NCI-H460 (cell line): ENCODE measurements around the gene PCID2. TPM values are rescaled to one million over a fixed set of nuclear protein-coding genes. Genes with fewer than 3 reads are reported as not detected.

ENCODE experiments used
- DNase-seq: peaks from one replicate; pipeline ENCODE4 v3.0.0-alpha.2; 2016; ENCODE audit warnings: low read depth; ENCODE audit errors: extremely low read depth
- total RNA-seq: library from RNA; depleted of rRNA; stranded (reverse); fragments of >200 nt; shearing (Covaris generic); gene quantifications from 2 replicates; pipeline ENCODE4 v1.2.3, GENCODE V29; 2014

PCID2 gene
- total RNA-seq, 1 experiment from 2014 or later: 124 TPM

- DNase-seq: no peak
Measured at GRCh38 chr13:113220877-113221276, 12.4 kb upstream of the PCID2 start.

- no peak for DNase-seq
Measured at GRCh38 chr13:113220141-113220598, 11.7 kb upstream of the PCID2 start.

DNA sequence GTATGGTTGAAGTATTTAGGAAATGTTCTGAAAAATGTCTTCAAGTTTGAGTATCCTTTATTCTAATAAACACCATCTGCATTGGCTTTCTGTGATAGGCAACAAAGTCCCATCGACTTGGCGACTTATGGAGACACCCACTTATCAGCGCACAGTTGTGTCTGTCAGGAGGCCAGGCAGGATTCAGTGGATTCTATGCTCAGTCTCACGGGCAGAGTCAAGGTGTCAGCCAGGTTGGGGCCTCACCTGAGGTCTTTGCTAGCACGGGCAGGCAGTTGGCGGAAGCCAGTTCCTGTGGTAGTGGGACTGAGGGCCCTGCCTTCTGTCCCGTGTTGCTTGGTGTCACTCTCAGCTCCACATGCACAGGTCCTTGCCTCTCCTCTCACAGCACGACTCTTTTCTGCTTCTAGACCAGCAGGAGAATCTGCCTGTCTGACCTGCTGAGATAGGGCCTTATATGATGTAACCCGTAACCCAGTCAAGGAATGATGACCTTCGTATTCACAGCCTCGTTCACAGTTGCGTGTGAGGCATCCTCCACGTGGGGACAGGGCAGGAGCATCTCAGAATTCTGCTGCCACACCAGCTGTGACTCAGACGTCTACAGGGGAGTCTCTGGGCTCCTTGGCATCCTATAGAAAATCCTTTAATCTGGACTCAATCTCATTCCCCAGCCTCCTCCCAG, 10.9 kb upstream of the PCID2 start:
- DNase-seq: no peak

- DNase-seq: no peak
Measured at GRCh38 chr13:113218586-113218985, 10.1 kb upstream of the PCID2 start.

- DNase-seq: no peak
Measured at GRCh38 chr13:113216254-113217048, 8.0 kb upstream of the PCID2 start.

GRCh38 chr13:113211774-113212173, 3.3 kb upstream of the PCID2 start:
- no peak for DNase-seq

DNA sequence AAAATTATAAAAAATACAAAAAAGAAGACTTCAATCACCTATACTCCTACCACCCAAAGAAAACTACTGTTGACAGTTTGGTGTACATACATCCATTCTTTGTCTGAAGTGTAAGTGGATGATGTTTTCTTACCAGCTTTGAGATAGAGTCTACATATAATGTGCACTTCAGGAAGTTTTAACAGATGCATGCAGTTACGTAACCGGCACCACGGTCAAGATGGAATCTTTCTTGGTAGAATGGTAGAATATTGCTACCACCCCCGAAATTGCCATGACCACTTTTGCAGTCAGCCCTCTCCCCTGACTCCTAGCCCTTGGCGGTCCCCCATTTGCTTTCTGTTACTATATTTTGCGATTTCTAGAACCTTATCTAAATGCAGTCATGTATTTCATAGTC, 2.4 kb upstream of the PCID2 start:
- no peak for DNase-seq

- DNase-seq: no peak
Measured at GRCh38 chr13:113209759-113210421, 1.4 kb upstream of the PCID2 start.

GRCh38 chr13:113209336-113209758, 878 bp upstream of the PCID2 start, which contains the start of gene CUL4A:
Gene CUL4A, plus strand, starts transcription at chr13:113209613. Its CDS starts 15 bp downstream, at chr13:113209628.
- DNase-seq: peak; percentile 70

GRCh38 chr13:113207890-113208420, 514 bp downstream of the PCID2 start:
- DNase-seq: no peak

DNA sequence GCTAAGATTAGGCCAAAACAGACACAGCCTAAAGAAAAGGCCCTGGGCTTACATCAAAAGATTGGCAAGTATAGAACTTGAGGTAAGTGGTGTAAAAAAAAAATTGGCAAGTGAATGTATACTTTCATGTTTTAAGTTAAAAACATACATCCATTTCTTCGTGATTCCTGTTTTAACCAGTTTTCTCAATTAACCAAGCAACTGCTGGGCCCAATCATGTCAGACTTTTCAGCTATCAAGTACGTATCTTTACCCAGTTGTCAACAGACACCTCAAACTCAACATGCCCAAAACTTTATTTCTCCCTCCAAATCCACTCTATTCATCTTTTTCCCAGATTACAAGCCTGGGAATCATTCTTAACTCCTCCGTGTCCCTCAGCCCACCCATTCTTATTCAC, 1.0 kb downstream of the PCID2 start:
- no peak for DNase-seq

GRCh38 chr13:113205428-113205931, 3.0 kb downstream of the PCID2 start:
- no peak for DNase-seq

DNA sequence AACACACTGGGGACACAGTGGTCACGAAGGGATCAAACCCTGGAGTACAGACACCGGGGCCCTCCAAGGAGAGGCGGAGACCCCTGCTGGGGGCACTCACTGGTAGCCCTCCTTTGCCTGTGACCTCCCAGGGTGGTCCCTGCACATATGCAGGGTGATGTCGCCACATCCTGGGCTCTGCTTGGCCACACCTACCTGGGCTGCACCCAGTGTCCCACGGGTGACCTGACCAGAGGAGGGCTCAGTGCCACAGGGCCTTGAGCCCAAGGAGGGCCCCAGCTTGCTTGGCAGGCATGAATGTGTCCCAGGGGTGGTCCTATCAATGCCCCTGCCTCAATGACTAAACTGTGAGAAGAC, 4.1 kb downstream of the PCID2 start:
- DNase-seq: no peak

DNA sequence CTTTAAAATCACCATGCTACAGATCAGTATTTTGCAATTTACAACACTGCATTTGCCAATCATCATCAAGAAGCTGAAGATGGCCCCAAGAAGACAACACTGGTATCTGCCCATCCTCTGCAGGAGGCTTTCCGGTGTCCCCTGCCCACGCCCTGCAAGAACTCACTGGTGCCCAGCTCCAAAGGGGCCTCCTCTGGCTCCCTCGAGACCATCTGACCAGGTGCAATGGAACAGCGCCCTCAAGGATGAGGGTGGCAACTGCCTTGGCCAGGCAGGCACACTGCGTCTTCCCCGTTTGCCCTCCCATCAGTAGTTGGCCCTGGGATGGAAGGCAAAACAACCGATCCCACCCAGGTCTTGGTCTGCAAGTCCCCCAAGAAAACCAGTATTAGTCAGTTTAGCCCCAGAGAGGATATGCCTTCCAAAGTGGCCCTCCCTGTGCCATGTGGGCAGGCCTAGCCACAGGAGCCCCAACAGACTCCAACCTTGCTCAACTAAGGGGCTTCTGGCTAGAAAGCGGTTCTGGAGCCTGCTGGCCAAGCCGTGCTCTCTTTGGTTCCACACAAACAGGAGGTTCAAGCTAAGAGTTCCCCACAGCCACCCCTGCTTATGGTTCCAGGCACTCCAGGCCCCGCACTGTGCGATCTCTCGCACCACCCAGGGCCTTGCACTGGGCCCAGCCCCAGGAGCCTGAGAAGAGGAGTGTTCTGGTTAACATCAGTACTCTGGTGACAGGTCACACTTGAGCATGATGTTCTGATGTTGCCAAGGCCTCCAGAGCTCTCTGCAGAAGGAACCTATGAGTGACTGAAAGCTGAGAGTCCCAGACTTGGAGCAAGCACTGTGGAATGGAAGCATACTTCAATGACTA, 4.7 kb downstream of the PCID2 start:
- DNase-seq: no peak

DNA sequence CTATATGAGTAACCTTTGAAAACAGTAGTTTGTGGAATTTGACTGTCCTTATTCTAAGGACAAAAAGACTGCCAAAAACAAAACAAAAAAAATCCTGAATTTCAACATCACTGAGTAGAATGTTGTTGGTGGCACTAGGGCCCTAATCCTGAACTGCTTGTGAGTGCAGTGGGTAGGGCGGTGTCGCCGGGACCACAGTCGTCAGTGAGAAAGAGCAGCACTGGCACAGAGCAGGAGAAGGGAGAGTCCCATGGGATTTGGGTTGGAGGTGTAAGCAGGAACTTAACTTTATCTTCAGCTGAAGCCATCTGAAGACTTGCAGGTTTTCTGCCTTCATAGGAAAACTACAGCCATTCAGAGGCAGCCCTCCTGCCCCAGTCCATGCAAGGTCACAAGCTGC, 5.6 kb downstream of the PCID2 start:
- no peak for DNase-seq

DNA sequence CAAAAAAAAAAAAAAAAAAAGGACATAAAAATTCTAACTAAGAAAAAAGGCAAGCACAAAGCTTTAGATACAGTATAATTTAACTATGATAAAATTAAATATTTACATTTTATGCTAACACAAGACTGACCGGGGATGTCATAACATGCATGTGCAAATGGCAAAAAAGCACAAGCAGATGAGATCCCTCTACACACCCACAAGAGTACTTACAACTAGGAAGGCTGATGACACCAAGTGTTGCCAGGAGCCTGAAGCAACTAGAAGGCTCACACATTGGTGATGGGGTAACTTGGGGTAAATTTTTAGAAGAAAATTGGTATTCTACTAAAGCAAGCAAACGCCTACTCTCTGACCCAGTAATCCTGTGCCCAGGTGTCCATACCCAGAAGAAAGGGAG, 6.7 kb downstream of the PCID2 start:
- no peak for DNase-seq

DNA sequence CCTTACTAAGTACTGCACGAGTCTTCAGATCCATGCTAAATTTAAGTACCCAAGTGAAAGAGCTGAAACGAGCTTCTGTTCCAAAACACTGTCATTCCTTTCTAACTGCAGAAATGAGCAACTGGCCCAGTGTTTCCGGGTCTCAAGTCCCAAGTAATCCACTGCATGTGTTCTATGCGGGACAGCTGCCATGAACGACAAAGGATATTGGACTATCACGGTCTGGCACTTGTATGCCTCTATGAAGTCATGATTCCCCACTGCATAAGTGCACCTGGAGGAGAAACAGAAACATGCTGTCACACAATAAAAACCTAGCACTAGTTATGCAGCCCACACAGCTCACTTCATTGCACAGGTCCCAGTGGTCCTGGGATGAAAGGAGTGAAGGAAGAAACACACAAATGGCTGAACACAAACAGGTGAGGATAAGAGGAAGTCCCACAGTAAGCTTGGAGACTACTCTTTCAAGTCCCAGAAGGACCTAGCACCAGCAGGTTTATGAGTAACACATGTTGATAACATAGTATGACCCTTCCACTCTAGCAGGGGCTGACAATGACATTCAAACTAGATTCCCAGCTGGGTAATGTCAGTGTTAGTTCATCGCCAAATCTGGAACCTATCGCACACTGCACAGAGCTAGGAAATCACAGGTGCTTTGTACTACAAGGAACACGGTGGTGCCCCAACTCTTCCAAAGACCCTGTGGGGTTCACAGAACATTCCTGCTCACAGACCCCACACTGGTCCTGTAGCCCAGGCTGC, 11.3 kb downstream of the PCID2 start:
- no peak for DNase-seq

- DNase-seq: no peak
Measured at GRCh38 chr13:113195360-113195759, 13.1 kb downstream of the PCID2 start.

DNA sequence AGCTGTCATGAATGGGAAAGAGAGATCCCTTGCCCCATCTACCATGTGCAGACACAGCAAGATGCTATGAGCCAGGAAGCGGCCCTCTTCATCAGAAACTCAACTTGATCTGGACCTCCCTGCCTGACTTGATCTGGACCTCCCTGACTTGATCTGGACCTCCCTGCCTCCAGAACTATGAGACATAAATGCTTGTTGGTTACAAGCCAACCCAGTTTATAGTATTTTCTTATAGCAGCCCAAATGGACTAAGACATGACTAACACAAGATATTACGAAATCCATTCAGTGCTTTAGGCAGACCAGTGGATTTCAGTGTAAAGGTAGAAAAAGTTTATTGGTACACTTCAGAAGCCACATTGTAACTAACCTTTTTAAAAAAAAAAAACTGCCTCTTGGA, 15.6 kb downstream of the PCID2 start:
- no peak for DNase-seq
